HG02623 (cell line): Measurements from ENCODE around the gene ATP9A.
"Not testable (repeated sequence)": the region's sequence is repeated elsewhere in the genome, so short reads cannot be mapped to it uniquely, and the experiment has no call there.

Experiments
- ATAC-seq: cut with Tn5 transposase; IDR thresholded peaks from one replicate; pipeline ENCODE4 v1.9.1; 2021; ENCODE audit warnings: moderate library complexity; ENCODE audit not compliant: unreplicated experiment

ATP9A gene

DNA sequence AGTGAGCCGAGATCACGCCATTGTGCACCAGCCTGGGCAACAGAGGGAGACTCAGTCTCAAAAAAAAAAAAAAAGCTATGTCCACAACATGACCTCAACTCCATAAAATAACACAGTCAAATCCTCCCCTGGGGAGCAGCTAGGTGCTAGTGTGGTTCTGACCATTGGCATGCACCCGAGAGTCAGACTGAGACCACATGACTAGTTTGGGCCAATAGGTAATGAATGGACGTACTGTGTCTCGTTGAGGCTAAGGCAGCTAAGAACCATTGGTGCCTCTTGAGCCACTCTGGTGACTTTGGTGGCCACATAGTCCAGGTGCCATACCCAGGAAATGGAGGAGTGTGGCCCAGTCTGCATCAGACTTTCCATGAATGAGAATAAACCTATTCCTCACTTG lies 40.3 kb downstream of the ATP9A start:
- ATAC-seq = no peak

- no peak for ATAC-seq
Observed at GRCh38 chr20:51725584-51726176, 42.5 kb downstream of the ATP9A start.

- not testable (repeated sequence) for ATAC-seq
Observed at GRCh38 chr20:51723026-51723425, 45.2 kb downstream of the ATP9A start.

DNA sequence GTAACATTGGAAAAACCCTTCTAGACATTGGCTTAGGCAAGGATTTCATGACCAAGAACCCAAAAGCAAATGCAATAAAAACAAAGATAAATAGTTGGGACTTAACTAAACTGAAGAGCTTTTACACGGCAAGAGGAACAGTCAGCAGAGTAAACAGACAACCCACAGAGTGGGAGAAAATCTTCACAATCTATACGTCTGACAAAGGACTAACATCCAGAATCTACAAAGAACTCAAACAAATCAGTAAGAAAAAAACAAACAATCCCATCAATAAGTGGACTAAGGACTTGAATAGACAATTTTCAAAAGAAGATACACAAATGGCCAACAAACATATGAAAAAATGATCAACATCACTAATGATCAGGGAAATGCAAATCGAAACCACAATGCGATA lies 45.9 kb downstream of the ATP9A start:
- not testable (repeated sequence) for ATAC-seq

- no peak for ATAC-seq
Observed at GRCh38 chr20:51720854-51721253, 47.3 kb downstream of the ATP9A start.

DNA sequence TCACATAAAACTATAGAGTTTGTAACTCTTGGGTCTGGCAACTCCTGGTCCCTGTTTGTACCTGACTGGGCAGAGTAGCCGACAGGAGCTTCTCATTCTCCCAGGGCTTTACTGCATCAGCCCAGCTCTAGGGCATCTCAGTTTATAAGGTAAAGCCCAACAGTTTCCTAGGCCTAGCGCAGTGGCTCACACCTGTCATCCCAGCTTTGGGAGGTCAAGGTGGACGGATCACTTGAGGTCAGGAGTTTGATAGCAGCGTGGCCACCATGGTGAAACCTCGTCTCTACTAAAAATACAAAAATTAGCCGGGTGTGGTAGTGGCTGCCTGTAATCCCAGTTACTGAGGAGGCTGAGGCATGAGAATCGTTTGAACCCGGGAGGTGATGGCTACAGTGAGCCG lies 47.8 kb downstream of the ATP9A start:
- ATAC-seq = no peak

DNA sequence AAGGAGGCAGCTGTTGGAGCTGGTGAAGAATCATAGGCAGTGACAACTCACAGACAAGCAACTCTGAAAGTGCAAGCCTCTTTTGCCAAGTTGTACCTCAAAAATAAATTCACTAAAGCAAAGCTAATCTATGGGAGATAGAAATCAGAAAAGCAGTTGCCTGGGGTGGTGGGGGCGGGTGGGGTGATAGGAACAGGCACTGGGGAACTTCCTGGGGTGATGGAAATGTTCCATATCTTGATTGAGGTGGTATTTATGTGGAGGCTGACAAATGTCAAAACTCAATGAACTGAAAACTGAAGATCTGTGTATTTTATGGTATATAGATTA lies 52.4 kb downstream of the ATP9A start:
- no peak for ATAC-seq

DNA sequence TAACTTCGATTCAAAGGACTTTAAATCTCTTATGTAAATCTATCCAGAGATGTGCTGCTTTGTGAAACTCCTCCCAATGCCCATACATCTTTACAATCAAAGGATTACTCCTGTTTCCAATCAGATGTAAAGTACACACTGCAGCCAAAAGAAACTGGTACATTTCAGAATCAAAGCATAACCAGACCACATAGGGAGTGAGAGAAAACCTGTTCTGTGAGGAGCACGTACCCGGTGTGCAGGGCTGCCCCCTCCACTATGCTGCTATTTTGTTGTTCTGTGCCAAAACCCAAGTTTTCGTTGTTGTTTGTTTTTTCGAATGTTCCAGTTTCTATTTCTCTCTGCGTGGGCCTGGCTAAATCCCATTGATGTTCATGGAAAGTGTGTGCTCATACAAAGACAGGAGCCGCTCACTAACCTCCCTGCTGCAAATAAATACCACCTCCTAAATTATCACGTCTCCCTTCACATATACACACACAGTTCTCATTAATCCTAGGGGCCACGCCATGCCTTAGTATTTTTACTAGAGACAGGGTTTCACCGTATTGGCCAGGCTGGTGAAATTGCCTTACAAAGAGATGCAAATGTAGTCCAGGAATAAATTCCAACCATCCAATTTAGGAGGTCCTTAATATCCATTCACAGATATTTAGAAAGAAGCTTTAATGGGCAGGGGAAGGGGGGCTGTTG lies 52.9 kb downstream of the ATP9A start:
- no peak for ATAC-seq

- no peak for ATAC-seq
Observed at GRCh38 chr20:51713213-51713598, 55.0 kb downstream of the ATP9A start.

GRCh38 chr20:51712501-51713212 lies 55.5 kb downstream of the ATP9A start:
- ATAC-seq = no peak

GRCh38 chr20:51711426-51711825 lies 56.8 kb downstream of the ATP9A start:
- ATAC-seq = no peak

GRCh38 chr20:51710361-51710894 lies 57.8 kb downstream of the ATP9A start:
- ATAC-seq = no peak

- no peak for ATAC-seq
Observed at GRCh38 chr20:51705400-51705799, 62.8 kb downstream of the ATP9A start.

GRCh38 chr20:51703400-51704287 lies 64.5 kb downstream of the ATP9A start:
- no peak for ATAC-seq

DNA sequence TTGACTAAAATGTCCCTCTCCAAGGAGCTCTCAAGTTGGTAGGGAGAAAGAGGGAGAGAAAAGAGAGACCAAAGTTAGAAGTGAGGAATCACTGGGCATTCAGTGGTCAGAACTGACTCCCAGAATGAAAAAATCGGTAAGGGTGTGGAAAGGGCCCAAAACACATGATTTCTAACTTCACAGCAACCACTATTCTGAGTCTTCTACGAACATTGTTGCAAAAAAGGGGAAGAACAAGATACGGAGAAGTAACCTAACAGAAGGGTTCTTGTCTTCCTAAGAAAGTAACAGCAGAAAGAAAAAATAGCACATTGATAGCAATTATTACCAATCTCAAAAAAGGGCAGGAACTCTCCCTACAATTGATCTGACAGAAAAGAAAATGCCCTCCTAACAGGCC lies 65.6 kb downstream of the ATP9A start:
- no peak for ATAC-seq

- ATAC-seq = no peak
Observed at GRCh38 chr20:51700809-51701285, 67.3 kb downstream of the ATP9A start.

- no peak for ATAC-seq
Observed at GRCh38 chr20:51698252-51698651, 69.9 kb downstream of the ATP9A start.

DNA sequence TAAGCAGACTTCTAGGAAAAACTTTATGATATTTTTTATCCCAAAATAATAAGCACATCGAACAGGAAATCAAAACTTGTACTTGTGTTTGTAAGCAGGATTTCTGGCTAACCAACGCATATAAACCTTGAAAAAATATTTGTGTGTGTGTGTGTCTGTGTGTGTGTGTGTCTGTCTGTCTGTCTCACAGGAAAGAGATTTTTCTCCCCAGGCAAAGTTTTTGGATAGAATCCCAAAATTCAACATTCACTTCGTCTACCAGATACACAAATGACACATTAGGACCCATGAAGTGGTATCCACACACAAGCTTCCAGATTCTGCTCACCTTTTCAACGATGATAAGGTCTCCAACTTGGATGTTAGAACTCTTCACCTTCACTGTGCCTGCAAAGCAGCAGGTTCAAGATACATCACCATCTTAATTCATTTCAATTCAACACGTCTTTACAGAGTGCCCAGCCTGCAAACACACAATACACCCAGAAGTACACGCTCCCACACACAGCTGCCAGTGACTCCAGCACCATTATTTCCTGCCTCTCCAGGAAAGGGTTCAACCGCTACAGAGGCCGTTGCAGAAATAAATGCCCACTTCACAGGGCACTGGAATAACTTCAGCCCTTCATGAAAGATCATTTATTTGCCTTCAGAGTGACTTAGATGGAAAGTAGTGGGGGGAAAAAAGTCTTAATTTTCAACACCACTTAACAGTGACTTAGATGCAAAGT lies 70.9 kb downstream of the ATP9A start:
- ATAC-seq = no peak

GRCh38 chr20:51696304-51697071 lies 71.7 kb downstream of the ATP9A start:
- no peak for ATAC-seq
